ENCODE results near the gene CTU2. TPM values are rescaled to one million over a fixed set of nuclear protein-coding genes. Genes with fewer than 3 reads are reported as not detected.

Gene CTU2
- total RNA-seq, 1 donor from 2014 or later = 13.1 TPM

GRCh38 chr16:88759245-88759975, 53.1 kb downstream of the CTU2 start:
- H3K36me3 ChIP-seq = no peaks in the 10 kb centered on the region
- no peak for DNase-seq
- H3K4me1 ChIP-seq = peaks cover 35% of the 10 kb centered on the region
- intact Hi-C loops (cut with micrococcal nuclease) = no loop called here
- H3K9me3 ChIP-seq (replicated peaks) = peaks cover 13% of the 10 kb centered on the region
- no peaks in the 10 kb centered on the region for H3K27me3 ChIP-seq (ENCODE audit: low read depth)
- TF ChIP-seq CTCF (IDR thresholded peaks at IDR 0.05; ENCODE audit: borderline replicate concordance) = no peak
- H3K27ac ChIP-seq (replicated peaks) = no peak overlapping the region
- H3K4me3 ChIP-seq = no peak overlapping the region

GRCh38 chr16:88759976-88760350, 53.7 kb downstream of the CTU2 start:
- H3K9me3 ChIP-seq (replicated peaks) = peaks cover 13% of the 10 kb centered on the region
- intact Hi-C loops (cut with micrococcal nuclease) = no loop called here
- no peak for DNase-seq
- TF ChIP-seq CTCF (IDR thresholded peaks at IDR 0.05; ENCODE audit: borderline replicate concordance) = no peak
- no peaks in the 10 kb centered on the region for H3K36me3 ChIP-seq
- H3K4me1 ChIP-seq = peaks cover 35% of the 10 kb centered on the region
- no peaks in the 10 kb centered on the region for H3K27me3 ChIP-seq (ENCODE audit: low read depth)
- no peak overlapping the region for H3K4me3 ChIP-seq
- no peak overlapping the region for H3K27ac ChIP-seq (replicated peaks)

GRCh38 chr16:88760424-88761142, 54.3 kb downstream of the CTU2 start:
- Histone ChIP-seq H3K9me3 (replicated peaks) (peaks cover 13% of the 10 kb centered on the region), H3K27me3 (ENCODE audit: low read depth) (no peaks in the 10 kb centered on the region), H3K4me1 (peaks cover 35% of the 10 kb centered on the region), H3K4me3 (no peak overlapping the region), H3K27ac (replicated peaks) (no peak overlapping the region), H3K36me3 (no peaks in the 10 kb centered on the region)
- no peak for DNase-seq
- intact Hi-C loops (cut with micrococcal nuclease) = no loop called here
- no peak for TF ChIP-seq CTCF (IDR thresholded peaks at IDR 0.05; ENCODE audit: borderline replicate concordance)

- Histone ChIP-seq H3K27me3 (ENCODE audit: low read depth) (no peaks in the 10 kb centered on the region), H3K27ac (replicated peaks) (no peak overlapping the region), H3K4me1 (peaks cover 35% of the 10 kb centered on the region), H3K9me3 (replicated peaks) (peaks cover 13% of the 10 kb centered on the region), H3K36me3 (no peaks in the 10 kb centered on the region), H3K4me3 (no peak overlapping the region)
- TF ChIP-seq CTCF (IDR thresholded peaks at IDR 0.05; ENCODE audit: borderline replicate concordance) = no peak
- intact Hi-C loops (cut with micrococcal nuclease) = no loop called here
- DNase-seq = no peak
These were observed 54.8 kb downstream of the CTU2 start for GRCh38 chr16:88761143-88761534.

- intact Hi-C loops (cut with micrococcal nuclease) = no loop called here
- no peak for TF ChIP-seq CTCF (IDR thresholded peaks at IDR 0.05; ENCODE audit: borderline replicate concordance)
- Histone ChIP-seq H3K36me3 (no peaks in the 10 kb centered on the region), H3K27ac (replicated peaks) (no peak overlapping the region), H3K4me1 (peaks cover 36% of the 10 kb centered on the region), H3K9me3 (replicated peaks) (peaks cover 13% of the 10 kb centered on the region), H3K27me3 (ENCODE audit: low read depth) (no peaks in the 10 kb centered on the region), H3K4me3 (no peak overlapping the region)
- DNase-seq = no peak
These were observed 55.5 kb downstream of the CTU2 start for GRCh38 chr16:88761830-88762229.

Data from left ventricle myocardium inferior (tissue), 1 donor.